Measurements from ENCODE around the gene PLEKHA6. TPM values are rescaled to one million over a fixed set of nuclear protein-coding genes. Genes with fewer than 3 reads are reported as not detected.

Gene PLEKHA6
- total and polyA plus RNA-seq, 5 donors from 2014 or later: 0.17 TPM; not detected in 4

DNA sequence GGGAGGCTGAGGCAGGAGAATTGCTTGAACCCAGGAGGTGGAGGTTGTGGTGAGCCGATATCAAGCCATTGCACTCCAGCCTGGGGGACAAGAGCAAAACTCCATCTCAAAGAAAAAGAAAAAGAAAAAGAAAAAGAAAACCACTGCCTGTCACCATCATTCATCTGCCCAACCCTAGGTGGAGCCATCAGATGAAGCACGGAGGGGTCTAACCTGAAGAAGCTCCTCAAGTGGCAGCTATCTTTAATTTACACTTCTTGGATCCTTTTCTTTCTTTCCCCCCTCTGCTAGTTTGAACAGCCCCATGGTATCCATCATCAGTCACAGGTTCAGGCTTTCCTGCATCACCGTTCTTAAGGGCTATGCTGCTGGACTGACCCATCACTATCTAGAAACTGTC is 57.0 kb downstream of the PLEKHA6 start:
- Histone ChIP-seq H3K27me3 (ENCODE audit: control insufficient read depth, insufficient read depth, low read length) (peaks cover 4% of the 10 kb centered on the region), H3K4me1 (ENCODE audit: control insufficient read depth, insufficient read depth, low read length, poor library complexity, severe bottlenecking) (no peaks in the 10 kb centered on the region), H3K27ac (ENCODE audit: insufficient read depth, low read length, poor library complexity, severe bottlenecking) (no peak overlapping the region), H3K4me3 (ENCODE audit: low read depth, low read length) (no peak overlapping the region), H3K36me3 (ENCODE audit: control insufficient read depth, insufficient read depth, low read length) (no peaks in the 10 kb centered on the region), H3K9me3 (ENCODE audit: control insufficient read depth in 2 of 2, low read length in 2 of 2) (no peaks in the 10 kb centered on the region)
- H3K9me3 Mint-ChIP-seq: peaks cover 0 to 2% (median 0%) of the 10 kb centered on the region in 7 donors
- DNase-seq: no peak
- H3K36me3 Mint-ChIP-seq: no peaks in the 10 kb centered on the region
- H3K27me3 Mint-ChIP-seq: peaks cover 41% of the 10 kb centered on the region
- H3K27ac Mint-ChIP-seq: no peak overlapping the region
- no peak overlapping the region for H3K4me3 Mint-ChIP-seq
- no peak for ATAC-seq (ENCODE audit: low read depth in 2 of 2)
- no peaks in the 10 kb centered on the region for H3K4me1 Mint-ChIP-seq

DNA sequence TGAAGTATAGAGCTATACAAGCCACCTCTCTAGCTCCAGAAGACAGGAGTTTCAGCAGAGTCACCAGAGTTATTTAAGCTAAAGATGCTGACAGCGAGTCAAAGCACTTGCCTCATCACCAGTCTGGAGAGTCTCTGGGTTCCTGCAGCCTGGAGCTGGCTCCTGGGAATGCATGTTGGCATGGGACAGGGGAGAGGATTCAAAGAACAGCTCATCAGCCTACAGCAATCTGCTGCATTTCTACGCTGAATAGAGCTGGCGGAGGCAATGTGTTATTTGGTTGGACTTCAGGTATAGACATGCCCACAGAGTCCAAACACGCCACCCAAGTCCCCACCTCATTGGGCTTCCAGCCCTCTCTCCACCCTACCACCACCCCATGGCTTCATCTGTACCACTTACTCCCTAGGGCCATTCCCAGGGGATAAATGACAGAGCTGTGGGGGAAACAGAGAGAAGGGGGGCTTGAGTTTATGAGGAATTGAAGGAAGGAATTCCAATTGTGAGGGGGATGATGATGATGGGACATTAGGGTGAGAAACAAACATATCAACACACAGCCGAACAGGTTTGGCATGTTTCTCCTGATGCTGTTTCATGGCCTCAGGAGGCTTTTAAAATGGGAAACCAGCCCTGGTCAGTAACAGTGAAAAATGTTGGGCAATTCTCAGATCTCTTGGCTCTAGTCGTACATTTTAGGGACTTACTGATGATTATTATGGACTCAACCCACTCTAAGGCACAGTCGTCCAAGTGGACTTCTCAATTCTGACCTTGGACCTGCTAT is 58.4 kb downstream of the PLEKHA6 start:
- Histone ChIP-seq H3K4me1 (ENCODE audit: control insufficient read depth, insufficient read depth, low read length, poor library complexity, severe bottlenecking) (no peaks in the 10 kb centered on the region), H3K9me3 (ENCODE audit: control insufficient read depth in 2 of 2, low read length in 2 of 2) (no peaks in the 10 kb centered on the region), H3K36me3 (ENCODE audit: control insufficient read depth, insufficient read depth, low read length) (no peaks in the 10 kb centered on the region), H3K27me3 (ENCODE audit: control insufficient read depth, insufficient read depth, low read length) (peaks cover 6% of the 10 kb centered on the region), H3K27ac (ENCODE audit: insufficient read depth, low read length, poor library complexity, severe bottlenecking) (no peak overlapping the region), H3K4me3 (ENCODE audit: low read depth, low read length) (no peak overlapping the region)
- ATAC-seq (ENCODE audit: low read depth in 2 of 2): no peak
- H3K27me3 Mint-ChIP-seq: peaks cover 40% of the 10 kb centered on the region
- peaks cover 0 to 3% (median 0%) of the 10 kb centered on the region in 4 donors for H3K4me1 Mint-ChIP-seq
- no peak overlapping the region for H3K27ac Mint-ChIP-seq
- DNase-seq: no peak
- no peak overlapping the region for H3K4me3 Mint-ChIP-seq
- H3K9me3 Mint-ChIP-seq: peaks cover 0 to 2% (median 0%) of the 10 kb centered on the region in 7 donors
- no peaks in the 10 kb centered on the region for H3K36me3 Mint-ChIP-seq

DNA sequence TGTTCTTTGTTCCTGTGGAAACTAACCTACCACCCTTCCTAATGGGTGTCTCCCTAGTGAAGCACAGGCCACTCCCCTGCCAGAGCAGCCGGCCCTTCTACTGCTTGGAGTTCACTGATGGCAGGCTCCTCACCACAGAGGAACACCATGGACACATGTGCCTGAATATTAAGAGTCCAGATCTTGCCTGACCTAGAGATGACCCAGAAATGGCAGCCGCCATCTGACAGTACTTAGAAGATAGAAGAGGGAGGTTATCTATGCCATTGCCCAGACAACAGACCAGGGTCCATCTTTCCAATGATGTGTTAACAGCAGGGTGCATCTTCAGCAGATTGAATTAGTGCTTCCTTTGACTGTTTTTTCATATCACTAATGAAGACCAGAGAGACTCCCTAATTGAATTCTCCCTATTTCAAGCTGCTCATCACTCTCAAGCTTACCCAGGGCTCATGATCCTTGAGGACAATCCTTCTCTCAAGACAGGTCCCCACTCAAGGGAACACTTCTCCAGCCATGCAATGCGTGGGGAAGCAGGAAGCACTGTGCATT is 59.8 kb downstream of the PLEKHA6 start:
- Histone ChIP-seq H3K27ac (ENCODE audit: insufficient read depth, low read length, poor library complexity, severe bottlenecking) (no peak overlapping the region), H3K9me3 (ENCODE audit: control insufficient read depth in 2 of 2, low read length in 2 of 2) (no peaks in the 10 kb centered on the region), H3K4me1 (ENCODE audit: control insufficient read depth, insufficient read depth, low read length, poor library complexity, severe bottlenecking) (no peaks in the 10 kb centered on the region), H3K36me3 (ENCODE audit: control insufficient read depth, insufficient read depth, low read length) (no peaks in the 10 kb centered on the region), H3K27me3 (ENCODE audit: control insufficient read depth, insufficient read depth, low read length) (peaks cover 6% of the 10 kb centered on the region), H3K4me3 (ENCODE audit: low read depth, low read length) (no peak overlapping the region)
- Mint-ChIP-seq H3K27me3 (peaks cover 38% of the 10 kb centered on the region), H3K36me3 (no peaks in the 10 kb centered on the region), H3K4me3 (no peak overlapping the region), H3K9me3 (peaks cover 0 to 2% (median 0%) of the 10 kb centered on the region in 7 donors), H3K27ac (no peak overlapping the region), H3K4me1 (peaks cover 0 to 3% (median 0%) of the 10 kb centered on the region in 4 donors)
- no peak for ATAC-seq (ENCODE audit: low read depth in 2 of 2)
- DNase-seq: no peak

GRCh38 chr1:204296431-204296988 is 63.2 kb downstream of the PLEKHA6 start:
- H3K4me3 Mint-ChIP-seq: no peak overlapping the region
- no peak overlapping the region for H3K27ac ChIP-seq (ENCODE audit: insufficient read depth, low read length, poor library complexity, severe bottlenecking)
- no peaks in the 10 kb centered on the region for H3K36me3 ChIP-seq (ENCODE audit: control insufficient read depth, insufficient read depth, low read length)
- no peaks in the 10 kb centered on the region for H3K9me3 ChIP-seq (ENCODE audit: control insufficient read depth in 2 of 2, low read length in 2 of 2)
- DNase-seq (no peak), ATAC-seq (ENCODE audit: low read depth in 2 of 2) (no peak)
- H3K27me3 Mint-ChIP-seq: peaks cover 47% of the 10 kb centered on the region
- peaks cover 6% of the 10 kb centered on the region for H3K27me3 ChIP-seq (ENCODE audit: control insufficient read depth, insufficient read depth, low read length)
- H3K4me3 ChIP-seq (ENCODE audit: low read depth, low read length): no peak overlapping the region
- peaks cover 0 to 2% (median 0%) of the 10 kb centered on the region in 7 donors for H3K9me3 Mint-ChIP-seq
- H3K27ac Mint-ChIP-seq: peak overlapping the region in 1 of 3 donors; percentile 15
- no peaks in the 10 kb centered on the region for H3K36me3 Mint-ChIP-seq
- H3K4me1 Mint-ChIP-seq: peaks cover 0 to 3% (median 0%) of the 10 kb centered on the region in 4 donors
- H3K4me1 ChIP-seq (ENCODE audit: control insufficient read depth, insufficient read depth, low read length, poor library complexity, severe bottlenecking): no peaks in the 10 kb centered on the region

DNA sequence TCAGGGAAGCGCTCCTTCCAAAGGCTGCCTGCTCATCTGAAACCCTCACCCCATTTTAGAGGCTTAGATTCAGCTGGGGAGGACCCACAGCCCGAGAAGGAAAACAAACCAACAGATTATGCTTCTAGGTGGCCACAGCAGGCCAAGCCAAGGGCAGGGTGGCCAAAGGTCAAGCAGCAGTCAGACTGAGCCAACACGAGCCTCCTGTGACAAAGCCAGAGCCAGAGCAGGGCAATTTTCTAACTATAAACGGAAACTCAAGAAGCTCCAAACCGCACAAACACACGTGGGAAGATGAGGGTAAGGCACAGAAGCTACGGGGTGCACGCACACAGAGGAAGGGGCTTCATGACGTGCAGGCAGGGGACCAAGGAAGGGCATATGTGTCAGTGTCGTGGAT is 64.1 kb downstream of the PLEKHA6 start:
- Mint-ChIP-seq H3K27me3 (peaks cover 42% of the 10 kb centered on the region), H3K4me1 (peaks cover 0 to 3% (median 0%) of the 10 kb centered on the region in 4 donors), H3K9me3 (peaks cover 0 to 2% (median 0%) of the 10 kb centered on the region in 7 donors), H3K36me3 (no peaks in the 10 kb centered on the region), H3K4me3 (no peak overlapping the region), H3K27ac (no peak overlapping the region)
- Histone ChIP-seq H3K27me3 (ENCODE audit: control insufficient read depth, insufficient read depth, low read length) (peaks cover 4% of the 10 kb centered on the region), H3K9me3 (ENCODE audit: control insufficient read depth in 2 of 2, low read length in 2 of 2) (no peaks in the 10 kb centered on the region), H3K4me1 (ENCODE audit: control insufficient read depth, insufficient read depth, low read length, poor library complexity, severe bottlenecking) (no peaks in the 10 kb centered on the region), H3K4me3 (ENCODE audit: low read depth, low read length) (no peak overlapping the region), H3K27ac (ENCODE audit: insufficient read depth, low read length, poor library complexity, severe bottlenecking) (no peak overlapping the region), H3K36me3 (ENCODE audit: control insufficient read depth, insufficient read depth, low read length) (no peaks in the 10 kb centered on the region)
- DNase-seq: no peak
- no peak for ATAC-seq (ENCODE audit: low read depth in 2 of 2)

DNA sequence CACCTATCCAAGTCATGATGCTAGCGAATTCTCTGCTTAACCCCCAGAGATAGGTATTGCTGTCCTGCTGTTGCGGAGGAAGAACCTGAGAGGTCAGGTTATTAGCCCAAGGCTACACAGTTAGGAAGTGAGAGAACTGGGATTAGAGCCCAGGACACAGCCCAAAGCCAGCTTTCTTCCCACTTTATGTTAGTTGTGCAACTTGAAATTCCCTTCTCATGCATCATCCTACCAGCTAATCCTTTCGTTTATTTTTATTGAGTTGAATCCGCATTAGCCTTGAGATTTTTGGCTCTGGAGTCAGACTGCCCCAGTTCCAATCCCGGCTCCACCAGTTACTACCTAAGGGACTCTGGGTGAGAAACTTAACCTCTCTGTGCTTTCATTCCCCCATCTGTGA is 65.4 kb downstream of the PLEKHA6 start:
- Mint-ChIP-seq H3K9me3 (no peaks in the 10 kb centered on the region), H3K4me1 (peaks cover 0 to 3% (median 0%) of the 10 kb centered on the region in 4 donors), H3K27ac (no peak overlapping the region), H3K27me3 (peaks cover 39% of the 10 kb centered on the region), H3K4me3 (no peak overlapping the region), H3K36me3 (no peaks in the 10 kb centered on the region)
- Histone ChIP-seq H3K4me3 (ENCODE audit: low read depth, low read length) (no peak overlapping the region), H3K36me3 (ENCODE audit: control insufficient read depth, insufficient read depth, low read length) (no peaks in the 10 kb centered on the region), H3K9me3 (ENCODE audit: control insufficient read depth in 2 of 2, low read length in 2 of 2) (no peaks in the 10 kb centered on the region), H3K27ac (ENCODE audit: insufficient read depth, low read length, poor library complexity, severe bottlenecking) (no peak overlapping the region), H3K4me1 (ENCODE audit: control insufficient read depth, insufficient read depth, low read length, poor library complexity, severe bottlenecking) (no peaks in the 10 kb centered on the region), H3K27me3 (ENCODE audit: control insufficient read depth, insufficient read depth, low read length) (peaks cover 2% of the 10 kb centered on the region)
- DNase-seq (no peak), ATAC-seq (ENCODE audit: low read depth in 2 of 2) (no peak)

GRCh38 chr1:204293605-204294337 is 66.0 kb downstream of the PLEKHA6 start:
- H3K9me3 ChIP-seq (ENCODE audit: control insufficient read depth in 2 of 2, low read length in 2 of 2): no peaks in the 10 kb centered on the region
- ATAC-seq (ENCODE audit: low read depth in 2 of 2): no peak
- no peaks in the 10 kb centered on the region for H3K36me3 Mint-ChIP-seq
- no peaks in the 10 kb centered on the region for H3K4me1 ChIP-seq (ENCODE audit: control insufficient read depth, insufficient read depth, low read length, poor library complexity, severe bottlenecking)
- no peak overlapping the region for H3K27ac Mint-ChIP-seq
- no peak overlapping the region for H3K4me3 ChIP-seq (ENCODE audit: low read depth, low read length)
- H3K4me3 Mint-ChIP-seq: no peak overlapping the region
- no peak for DNase-seq
- H3K27me3 ChIP-seq (ENCODE audit: control insufficient read depth, insufficient read depth, low read length): peaks cover 2% of the 10 kb centered on the region
- H3K36me3 ChIP-seq (ENCODE audit: control insufficient read depth, insufficient read depth, low read length): no peaks in the 10 kb centered on the region
- H3K9me3 Mint-ChIP-seq: no peaks in the 10 kb centered on the region
- H3K27me3 Mint-ChIP-seq: peaks cover 35% of the 10 kb centered on the region
- peaks cover 0 to 3% (median 0%) of the 10 kb centered on the region in 4 donors for H3K4me1 Mint-ChIP-seq
- no peak overlapping the region for H3K27ac ChIP-seq (ENCODE audit: insufficient read depth, low read length, poor library complexity, severe bottlenecking)

All from CD4-positive, CD25-positive, alpha-beta regulatory T cell (primary cell).